Endothelial cell of umbilical vein (primary cell): ENCODE data around the gene ARHGDIA. TPM values are rescaled to one million over a fixed set of nuclear protein-coding genes. Genes with fewer than 3 reads are reported as not detected.
A peak's percentile ranks its signal among the peaks of the same experiment; 100 is the strongest.

Experiments
- BruUV-seq: library from RNA; stranded (reverse); fragments of 400-500 nt; replicated peaks from 2 replicates; lab custom pipeline; 2021; lab: Mats Ljungman, UMichigan
- CTCF ChIA-PET: fragments of 300-600, 350-600 bp; sonication (Branson Sonifier 250); formaldehyde crosslinking; loops from one replicate; lab custom pipeline; 2021; ENCODE audit warnings: antibody characterized with exemption, inconsistent platforms; lab: Charles Lee
- POLR2A ChIA-PET: fragments of 300-600, 350-600 bp; sonication (Branson Sonifier 250); formaldehyde crosslinking; loops from one replicate; lab custom pipeline; 2021; ENCODE audit warnings: antibody characterized with exemption, inconsistent platforms; lab: Charles Lee
- DNase-seq: peaks from one replicate; pipeline ENCODE4 v3.0.0-alpha.2; 2011; ENCODE audit warnings: low read depth, low spot score
- FAIRE-seq: peaks from 2 replicates; lab custom pipeline; 2011; peaks lifted over from hg19 to GRCh38; lab: Jason Lieb, UNC
- H2AFZ ChIP-seq: 2 replicates; pipeline ENCODE4 v1.6.0; 2012; ENCODE audit warnings: low read depth, low read length, control low read depth, inconsistent platforms
- H3K27ac ChIP-seq: 2 replicates; pipeline ENCODE4 v1.5.1; 2011; ENCODE audit warnings: low read depth, mild to moderate bottlenecking, control low read depth, low read length, moderate library complexity; ENCODE audit not compliant: insufficient read depth
- H3K27me3 ChIP-seq, 2 experiments: 2 replicates each; pipeline versions ENCODE4 v1.6.0 to v1.6.1; 2011; ENCODE audit warnings: low read length in 2 of 2, mixed read lengths in 1 of 2; ENCODE audit not compliant: control insufficient read depth in 2 of 2, insufficient read depth in 2 of 2
- H3K36me3 ChIP-seq, 2 experiments: 2 replicates in 1 of 2; 3 replicates in 1 of 2; pipeline ENCODE4 v1.5.1; 2011; ENCODE audit warnings: low read length in 2 of 2, mild to moderate bottlenecking in 1 of 2, moderate library complexity in 1 of 2; ENCODE audit not compliant: control insufficient read depth in 2 of 2, insufficient read depth in 2 of 2; ENCODE audit errors: extremely low read depth in 1 of 2
- H3K4me1 ChIP-seq: 3 replicates; pipeline ENCODE4 v1.5.1; 2011; ENCODE audit warnings: mild to moderate bottlenecking, low read length; ENCODE audit not compliant: control insufficient read depth, insufficient read depth; ENCODE audit errors: extremely low read depth
- H3K4me2 ChIP-seq: 2 replicates; pipeline ENCODE4 v1.6.1; 2011; ENCODE audit warnings: low read length, control low read depth, mixed read lengths; ENCODE audit not compliant: insufficient read depth
- H3K4me3 ChIP-seq, 3 experiments: fragments of 200-600 bp in 1 of 3; sonication (generic), shearing (Covaris generic) in 1 of 3; replicated peaks in 1 of 3; 2 replicates each; pipeline ENCODE4 v1.5.1; 2011 to 2016; ENCODE audit warnings: control low read depth in 3 of 3, low read length in 3 of 3, mild to moderate bottlenecking in 2 of 3, inconsistent platforms in 1 of 3, low read depth in 1 of 3, moderate library complexity in 1 of 3; ENCODE audit not compliant: insufficient read depth in 1 of 3
- H3K79me2 ChIP-seq: 2 replicates; pipeline ENCODE4 v1.6.0; 2012; ENCODE audit warnings: low read length, inconsistent platforms; ENCODE audit not compliant: control insufficient read depth, insufficient read depth
- H3K9ac ChIP-seq: replicated peaks from 2 replicates; pipeline ENCODE3; 2011; ENCODE audit warnings: low read length, control low read depth; ENCODE audit not compliant: insufficient read depth; ENCODE audit errors: extremely low read depth
- H3K9me1 ChIP-seq: replicated peaks from 3 replicates; pipeline ENCODE4 v1.6.0; 2011; ENCODE audit warnings: mild to moderate bottlenecking, low read length; ENCODE audit not compliant: control insufficient read depth, insufficient read depth; ENCODE audit errors: extremely low read depth
- H3K9me3 ChIP-seq: replicated peaks from 2 replicates; pipeline ENCODE4 v1.5.1; 2012; ENCODE audit warnings: low read length, inconsistent platforms; ENCODE audit not compliant: control insufficient read depth, insufficient read depth
- H4K20me1 ChIP-seq: replicated peaks from 2 replicates; pipeline ENCODE3; 2011; ENCODE audit warnings: mild to moderate bottlenecking, low read length; ENCODE audit not compliant: control insufficient read depth, insufficient read depth; ENCODE audit errors: extremely low read depth
- CTCF ChIP-seq, 2 donors: IDR thresholded peaks; 1 replicate in 1 of 2; 2 replicates in 1 of 2; pipeline ENCODE4 v1.5.1; 2011; ENCODE audit warnings: low read length in 2 of 2, mild to moderate bottlenecking in 2 of 2, moderate library complexity in 2 of 2, control low read depth in 1 of 2, inconsistent platforms in 1 of 2, low read depth in 1 of 2; ENCODE audit not compliant: insufficient read depth in 1 of 2; ENCODE audit errors: extremely low read depth in 1 of 2
- JUN ChIP-seq: IDR thresholded peaks from 2 replicates; pipeline ENCODE4 v1.6.1; 2011; ENCODE audit warnings: borderline replicate concordance, low read depth; ENCODE audit not compliant: insufficient read length, insufficient read depth
- MAX ChIP-seq: IDR thresholded peaks from 2 replicates; pipeline ENCODE4 v1.6.1; 2011; ENCODE audit not compliant: insufficient read depth, insufficient read length
- POLR2A ChIP-seq: IDR thresholded peaks from 2 replicates; pipeline ENCODE4 v1.6.1; 2012; ENCODE audit warnings: low read depth, mild to moderate bottlenecking, control low read depth, low read length
- POLR2AphosphoS5 ChIP-seq: IDR thresholded peaks from 2 replicates; pipeline ENCODE4 v1.6.1; 2012; ENCODE audit warnings: low read depth, mild to moderate bottlenecking, control low read depth, low read length, moderate library complexity; ENCODE audit not compliant: insufficient read depth
- dilution Hi-C: fragments of 300-500 bp; cut with MboI; formaldehyde crosslinking; loops from one replicate; pipeline ENCODE4 v1.15.0; 2019; ENCODE audit warnings: low sequenced_read_pairs; ENCODE audit not compliant: extremely low pct_ligation_motif_present
- intact Hi-C: fragments of 100-400 bp; cut with micrococcal nuclease; formaldehyde crosslinking; loops from one replicate; pipeline ENCODE4 v1.10.0; 2022
- polyA plus RNA-seq, 4 experiments: library from polyadenylated mRNA; depleted of rRNA in 3 of 4; stranded (reverse) in 3 of 4; unstranded in 1 of 4; fragments of >200 nt; gene quantifications; 2 replicates each; pipeline versions ENCODE4 v1.2.1 to v1.2.3, GENCODE V29; 2011 to 2012; ENCODE audit warnings: missing spikeins in 1 of 4
- total RNA-seq: library from RNA; stranded (reverse); gene quantifications from 2 replicates; pipeline ENCODE4 v1.2.3, GENCODE V29; 2021

The ARHGDIA gene
- total and polyA plus RNA-seq, 2 donors (not counting 3 experiments of a cell fraction or from before 2014, with no cell fraction given): 358 to 645 TPM

GRCh38 chr17:81821603-81822311 is 49.4 kb downstream of the ARHGDIA start:
- ChIA-PET POLR2A (no interaction called here), CTCF (interaction anchor here (0.6 to 2.1 kb wide), 9 partner anchors 9 to 199 kb away, joined by 3 to 20 read pairs (median 4); partner anchors contain the start of gene MCRIP1)
- H3K36me3 ChIP-seq: peaks cover 0 to 8% of the 10 kb centered on the region in 2 experiments
- H3K4me1 ChIP-seq: no peaks in the 10 kb centered on the region
- intact Hi-C loops (no loop called here), dilution Hi-C loops (no loop called here)
- no peaks in the 10 kb centered on the region for H4K20me1 ChIP-seq
- FAIRE-seq: peak; percentile 55
- no peak overlapping the region for H3K27ac ChIP-seq
- no peak overlapping the region for H3K4me3 ChIP-seq
- H3K79me2 ChIP-seq: no peaks in the 10 kb centered on the region
- H3K9ac ChIP-seq: no peak overlapping the region
- H3K9me3 ChIP-seq: no peaks in the 10 kb centered on the region
- no peak overlapping the region for H3K4me2 ChIP-seq
- peaks cover 0 to 2% of the 10 kb centered on the region in 2 experiments for H3K27me3 ChIP-seq
- DNase-seq: peak; percentile 63
- no TSS peak for BruUV-seq
- TF ChIP-seq CTCF (IDR thresholded peaks at IDR 0.05; ENCODE audit: extremely low read depth in 1 of 2, insufficient read depth in 1 of 2, low read depth in 1 of 2, low read length in 2 of 2): peak; percentile 57 to 76
- no peak for TF ChIP-seq POLR2A
- no peaks in the 10 kb centered on the region for H3K9me1 ChIP-seq
- H2AFZ ChIP-seq: no peak overlapping the region

GRCh38 chr17:81821147-81821546 is 50.0 kb downstream of the ARHGDIA start:
- no peaks in the 10 kb centered on the region for H3K9me3 ChIP-seq
- CTCF ChIA-PET: interaction anchor here (1.2 to 2.1 kb wide), 4 partner anchors 12 to 134 kb away, joined by 3 to 20 read pairs (median 4); partner anchors contain the start of gene MCRIP1
- H3K36me3 ChIP-seq: peaks cover 0 to 8% of the 10 kb centered on the region in 2 experiments
- no peaks in the 10 kb centered on the region for H3K9me1 ChIP-seq
- no peak overlapping the region for H3K4me2 ChIP-seq
- H4K20me1 ChIP-seq: no peaks in the 10 kb centered on the region
- FAIRE-seq: no peak
- H3K27me3 ChIP-seq: peaks cover 0 to 2% of the 10 kb centered on the region in 2 experiments
- no peak overlapping the region for H3K27ac ChIP-seq
- TF ChIP-seq JUN (no peak), POLR2AphosphoS5 (no peak), MAX (no peak)
- H3K79me2 ChIP-seq: no peaks in the 10 kb centered on the region
- intact Hi-C loops (no loop called here), dilution Hi-C loops (no loop called here)
- BruUV-seq: no TSS peak
- no peak overlapping the region for H2AFZ ChIP-seq
- no peak overlapping the region for H3K9ac ChIP-seq
- DNase-seq: no peak
- H3K4me1 ChIP-seq: no peaks in the 10 kb centered on the region
- POLR2A ChIA-PET: no interaction called here
- H3K4me3 ChIP-seq: no peak overlapping the region
